Psoas muscle (tissue), 8 donors: Measurements from ENCODE around the gene AP1AR. TPM values are rescaled to one million over a fixed set of nuclear protein-coding genes. Genes with fewer than 3 reads are reported as not detected.
A peak's percentile ranks its signal among the peaks of the same experiment; 100 is the strongest.

Experiments used
- ATAC-seq, 4 donors: fragments of 200-7000 bp; cut with Tn5 transposase; one replicate each; pipeline ENCODE4 v1.9.1; 2020; ENCODE audit warnings: moderate library complexity in 3 of 4, mild to moderate bottlenecking in 2 of 4
- DNase-seq, 2 donors: peaks; one replicate each; pipeline ENCODE4 v3.0.0-alpha.2; 2020
- H3K27ac ChIP-seq: fragments of 200-600 bp; one replicate; pipeline ENCODE4 v1.8.0; 2022
- H3K27me3 ChIP-seq, 3 donors: fragments of 200-600 bp in 1 of 3; one replicate each; pipeline versions ENCODE4 v1.6.1 to v1.8.0; 2013 to 2022; ENCODE audit warnings: low read length in 2 of 3, mild to moderate bottlenecking in 2 of 3, moderate library complexity in 1 of 3; ENCODE audit not compliant: insufficient read depth in 3 of 3
- H3K36me3 ChIP-seq, 2 donors: fragments of 200-600 bp in 1 of 2; one replicate each; pipeline versions ENCODE4 v1.6.1 to v1.8.0; 2013 to 2022; ENCODE audit warnings: low read depth in 1 of 2, mild to moderate bottlenecking in 1 of 2, moderate library complexity in 1 of 2; ENCODE audit not compliant: insufficient read depth in 1 of 2
- H3K4me1 ChIP-seq: fragments of 200-600 bp; one replicate; pipeline ENCODE4 v1.8.0; 2022
- H3K4me3 ChIP-seq: fragments of 200-600 bp; one replicate; pipeline ENCODE4 v1.8.0; 2022; ENCODE audit warnings: mild to moderate bottlenecking
- H3K9me3 ChIP-seq: fragments of 200-600 bp; one replicate; pipeline ENCODE4 v1.8.0; 2022
- CTCF ChIP-seq: fragments of 200-600 bp; IDR thresholded peaks from one replicate; pipeline ENCODE4 v1.8.0; 2022; ENCODE audit warnings: antibody characterized with exemption
- WGBS, 3 donors: extraction: QIAGEN DNeasy Blood & Tissue Kit; methylation state at CpG; one replicate each; pipeline versions ENCODE4 v1.1.6 to v1.1.7; 2013; 5-methylcytosine and 5-hydroxymethylcytosine counted together
- intact Hi-C, 2 donors: fragments of 100-400 bp; cut with DNase I; formaldehyde crosslinking; loops; one replicate each; pipeline versions ENCODE4 v1.11.0 to v1.14.2; 2022
- polyA plus RNA-seq, 3 donors: library from polyadenylated mRNA; stranded (reverse); fragments of 200-250 nt; gene quantifications; one replicate each; pipeline ENCODE4 v1.2.3, GENCODE V29; 2013
- total RNA-seq, 4 donors: library from RNA; stranded (reverse); fragmentation: NEBNext Ultra II Directional in 2 of 4; extraction: Animal tissue kit (Norgen Biotek cat#: 25700) in 2 of 4; gene quantifications; one replicate each; pipeline versions ENCODE4 v1.2.1 to v1.2.4, GENCODE V29; 2021 to 2023
- donor health status: healthy with polysubstance abuse.
- donor health status: DM: no; HTN: no; CAD: no; lungs with moderate emphysema.
- donor health status: Bipolar disorder and iron deficiency.
- donor health status: healthy.
- donor health status: DM: yes; HTN: yes; CAD: no.
- donor health status: DM: no; HTN: no; CAD: no.
- donor health status: DM: no; HTN: no; CAD: no.
- donor health status: DM: yes; HTN: yes; CAD: no.

AP1AR gene
- total and polyA plus RNA-seq, 7 donors = 5.3 to 19.8 (median 9.9) TPM

GRCh38 chr4:112245383-112245782 lies 13.8 kb downstream of the AP1AR start:
- intact Hi-C loops = no loop called here
- Histone ChIP-seq H3K4me3 (no peak overlapping the region), H3K27ac (no peak overlapping the region), H3K27me3 (no peaks in the 10 kb centered on the region), H3K9me3 (no peaks in the 10 kb centered on the region), H3K4me1 (peaks cover 6% of the 10 kb centered on the region), H3K36me3 (no peaks in the 10 kb centered on the region)
- DNase-seq = no peak
- TF ChIP-seq CTCF = no peak
- WGBS, 3 donors = 94 to 99% (median 97%) methylated on average over 2 of the region's 2 CpGs
- ATAC-seq = no peak

- ATAC-seq (no peak), DNase-seq (no peak)
- no peaks in the 10 kb centered on the region for H3K36me3 ChIP-seq
- WGBS, 3 donors = 80 to 85% (median 83%) methylated on average over 3 of the region's 3 CpGs
- peaks cover 6% of the 10 kb centered on the region for H3K4me1 ChIP-seq
- no peak overlapping the region for H3K27ac ChIP-seq
- H3K9me3 ChIP-seq = no peaks in the 10 kb centered on the region
- H3K4me3 ChIP-seq = no peak overlapping the region
- intact Hi-C loops = no loop called here
- no peak for TF ChIP-seq CTCF
- no peaks in the 10 kb centered on the region for H3K27me3 ChIP-seq
Observed at GRCh38 chr4:112247021-112247420, 15.4 kb downstream of the AP1AR start.

- ATAC-seq = peak in 3 of 4 donors; percentile 76 to 96 (median 88)
- H3K9me3 ChIP-seq = no peaks in the 10 kb centered on the region
- peaks cover 0 to 8% of the 10 kb centered on the region in 2 donors for H3K36me3 ChIP-seq
- no peaks in the 10 kb centered on the region for H3K27me3 ChIP-seq
- no peak for TF ChIP-seq CTCF
- 47 to 79% (median 61%) methylated on average over 3 of the region's 3 CpGs for WGBS, 3 donors
- H3K27ac ChIP-seq = no peak overlapping the region
- no peak for DNase-seq
- intact Hi-C loops = loop anchor here in 1 of 2 donors (5.0 kb wide), 1 partner anchor 1086 kb away; no protein-coding TSS in a partner anchor
- H3K4me1 ChIP-seq = no peaks in the 10 kb centered on the region
- H3K4me3 ChIP-seq = no peak overlapping the region
Observed at GRCh38 chr4:112251019-112251643, 19.5 kb downstream of the AP1AR start.

GRCh38 chr4:112252234-112252633 lies 20.6 kb downstream of the AP1AR start:
- Histone ChIP-seq H3K27ac (no peak overlapping the region), H3K27me3 (no peaks in the 10 kb centered on the region), H3K36me3 (peaks cover 0 to 12% of the 10 kb centered on the region in 2 donors), H3K4me3 (no peak overlapping the region), H3K4me1 (no peaks in the 10 kb centered on the region), H3K9me3 (no peaks in the 10 kb centered on the region)
- ATAC-seq (no peak), DNase-seq (no peak)
- WGBS, 3 donors = 56 to 83% (median 58%) methylated on average over 1 of the region's 1 CpG
- TF ChIP-seq CTCF = no peak
- intact Hi-C loops = loop anchor here in 1 of 2 donors (5.0 kb wide), 1 partner anchor 1085 kb away; no protein-coding TSS in a partner anchor
